ENCODE measurements around the gene HSCB. TPM values are rescaled to one million over a fixed set of nuclear protein-coding genes. Genes with fewer than 3 reads are reported as not detected.

Gene HSCB
- total and polyA plus RNA-seq, 9 of the 15 experiments (the other 6 are each of a cell fraction or from before 2014, with no cell fraction given): 2.6 to 13.1 (median 8.6) TPM

- ATAC-seq: no peak
- ChIA-PET CTCF (ENCODE audit: low intra/inter-chr PET ratio) (no interaction called here), POLR2A (interaction anchor here (1.2 kb wide), 1 partner anchor 29 kb away, joined by 5 read pairs; the partner anchor contains the start of gene CCDC117)
- FAIRE-seq: no peak
- H3K27ac ChIP-seq (ENCODE audit: extremely low read depth, low read depth, low read length): no peak overlapping the region
- no peak overlapping the region for H2AFZ ChIP-seq (ENCODE audit: low read depth, low read length)
- no peaks in the 10 kb centered on the region for H3K27me3 ChIP-seq (ENCODE audit: control insufficient read depth in 2 of 2, insufficient read depth in 2 of 2, low read length in 2 of 2)
- no peak for TF ChIP-seq MCM5 (IDR thresholded peaks at IDR 0.05; ENCODE audit: low read depth)
- TF ChIP-seq ZNF253 (CRISPR knock-in tag; conservative IDR thresholded peaks at IDR 0.05): no peak
- TF ChIP-seq GTF2F1 (IDR thresholded peaks at IDR 0.05; ENCODE audit: low read depth, low read length): no peak
- TF ChIP-seq CCAR2 (IDR thresholded peaks at IDR 0.05; ENCODE audit: low read depth, low read length): no peak
- TF ChIP-seq TAF1 (IDR thresholded peaks at IDR 0.05; ENCODE audit: control insufficient read depth, extremely low read depth, insufficient read depth, low read length, severe bottlenecking): no peak
- no peak for TF ChIP-seq ZNF444 (CRISPR knock-in tag; IDR thresholded peaks at IDR 0.05)
- TF ChIP-seq ZC3H4 (CRISPR knock-in tag; IDR thresholded peaks at IDR 0.05; ENCODE audit: borderline replicate concordance): no peak
- TF ChIP-seq ZNF766 (CRISPR knock-in tag; conservative IDR thresholded peaks at IDR 0.05): no peak
- TF ChIP-seq, protein P1, sequence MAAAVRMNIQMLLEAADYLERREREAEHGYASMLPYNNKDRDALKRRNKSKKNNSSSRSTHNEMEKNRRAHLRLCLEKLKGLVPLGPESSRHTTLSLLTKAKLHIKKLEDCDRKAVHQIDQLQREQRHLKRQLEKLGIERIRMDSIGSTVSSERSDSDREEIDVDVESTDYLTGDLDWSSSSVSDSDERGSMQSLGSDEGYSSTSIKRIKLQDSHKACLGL (CRISPR knock-in tag; IDR thresholded peaks at IDR 0.05; ENCODE audit: borderline replicate concordance, poor library complexity, severe bottlenecking): no peak
- TF ChIP-seq, protein P2, sequence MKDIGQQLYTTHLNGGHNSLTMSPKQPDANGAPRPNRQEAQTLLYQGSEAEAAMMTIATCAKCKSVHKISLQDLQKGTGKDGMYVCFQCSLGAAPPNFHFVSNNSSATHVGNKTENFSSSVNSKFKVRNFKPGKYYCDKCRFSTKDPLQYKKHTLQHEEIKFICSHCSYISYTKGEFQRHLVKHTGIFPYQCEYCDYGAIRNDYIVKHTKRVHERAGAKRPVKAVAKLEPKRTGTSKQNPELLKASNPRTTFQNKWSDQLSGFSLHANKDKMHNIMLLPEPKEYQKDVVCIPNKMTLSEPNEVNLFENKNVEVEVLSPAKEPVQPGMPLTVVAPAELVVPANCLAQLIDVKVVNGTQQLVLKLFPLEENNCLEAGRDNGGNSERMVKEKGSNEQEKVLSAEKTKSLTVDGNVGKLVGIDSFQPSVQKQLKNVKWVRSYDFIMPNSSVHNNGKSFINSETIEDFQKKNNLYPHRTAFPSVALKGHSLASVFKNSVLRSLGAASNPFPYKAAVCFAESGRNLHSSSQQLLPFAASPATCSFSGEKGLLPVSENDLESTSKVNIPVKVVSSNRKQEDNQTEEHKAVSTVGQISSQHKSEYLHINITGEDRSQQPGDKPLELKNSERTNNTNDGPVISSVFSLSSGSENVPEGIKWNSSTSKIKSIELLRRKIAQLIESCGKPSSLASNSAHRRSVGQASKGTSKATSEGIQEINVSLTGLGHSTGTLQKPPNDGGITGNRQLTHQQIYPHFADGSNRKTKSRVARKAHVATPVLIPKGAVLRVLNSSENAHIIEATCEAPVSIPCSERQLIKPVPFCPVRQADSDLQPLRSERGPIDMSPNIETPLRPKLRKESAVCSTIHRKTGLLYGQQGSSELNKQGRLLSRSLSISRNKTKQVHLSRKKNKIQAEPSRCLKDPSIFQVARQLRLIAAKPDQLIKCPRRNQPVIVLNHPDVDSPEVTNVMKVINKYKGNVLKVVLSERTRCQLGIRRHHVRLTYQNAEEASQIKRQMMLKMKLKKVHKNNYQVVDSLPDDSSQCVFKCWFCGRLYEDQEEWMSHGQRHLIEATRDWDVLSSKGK (CRISPR knock-in tag; IDR thresholded peaks at IDR 0.05): no peak
- no peak for TF ChIP-seq BRCA1 (IDR thresholded peaks at IDR 0.05)
- no peak for TF ChIP-seq BRCA1 (CRISPR knock-in tag; IDR thresholded peaks at IDR 0.05)
- H3K9me1 ChIP-seq (ENCODE audit: control insufficient read depth, insufficient read depth, low read length): no peaks in the 10 kb centered on the region
- H4K20me1 ChIP-seq (replicated peaks; ENCODE audit: control insufficient read depth, insufficient read depth, low read length): no peaks in the 10 kb centered on the region
- peaks cover 44% of the 10 kb centered on the region for H3K79me2 ChIP-seq (ENCODE audit: control insufficient read depth, insufficient read depth, low read length)
- no peak for DNase-seq (ENCODE audit: extremely low read depth in 1 of 4, low spot score in 3 of 4)
- intact Hi-C loops (cut with micrococcal nuclease) (no loop called here), in situ Hi-C loops (cut with MboI) (no loop called here)
- no peak overlapping the region for H3K9ac ChIP-seq (ENCODE audit: insufficient read depth in 1 of 2, low read depth in 2 of 2, low read length in 2 of 2)
- H3K36me3 ChIP-seq (ENCODE audit: control insufficient read depth, insufficient read depth, low read length): peaks cover 32% of the 10 kb centered on the region; the same call in 2 of the 3 replicates
- peaks cover 4 to 8% of the 10 kb centered on the region in 2 experiments; a peak in 3 of 5 replicates for H3K4me1 ChIP-seq (replicated peaks in 1 of 2; ENCODE audit: control insufficient read depth in 2 of 2, insufficient read depth in 2 of 2, low read length in 2 of 2)
- H3K4me2 ChIP-seq (ENCODE audit: insufficient read depth, low read length): no peak overlapping the region
- no peak overlapping the region for H3K4me3 ChIP-seq
- H3K9me3 ChIP-seq (replicated peaks; ENCODE audit: control insufficient read depth, insufficient read depth, low read depth, low read length): no peaks in the 10 kb centered on the region
- 85% methylated on average over 3 of the region's 3 CpGs for WGBS (ENCODE audit: insufficient coverage, low coverage, missing lambda C conversion rate)
- no TSS peak for BruUV-seq (replicated peaks)
These were observed 2.0 kb downstream of the HSCB start for GRCh38 chr22:28743852-28744251.

All from K562 (cell line).